ENCODE data around the gene LEFTY2.

- no peak for TF ChIP-seq CTCF (IDR thresholded peaks at IDR 0.05)
- TF ChIP-seq POLR2A (IDR thresholded peaks at IDR 0.05), result no peak
Measured at GRCh38 chr1:225908773-225909172, 32.2 kb downstream of the LEFTY2 start.
